Measurements from ENCODE around the gene SORCS2. TPM values are rescaled to one million over a fixed set of nuclear protein-coding genes. Genes with fewer than 3 reads are reported as not detected.

Gene SORCS2
- total RNA-seq, 4 donors from 2014 or later, result 0.48 to 1.8 (median 0.68) TPM; not detected in 1

DNA sequence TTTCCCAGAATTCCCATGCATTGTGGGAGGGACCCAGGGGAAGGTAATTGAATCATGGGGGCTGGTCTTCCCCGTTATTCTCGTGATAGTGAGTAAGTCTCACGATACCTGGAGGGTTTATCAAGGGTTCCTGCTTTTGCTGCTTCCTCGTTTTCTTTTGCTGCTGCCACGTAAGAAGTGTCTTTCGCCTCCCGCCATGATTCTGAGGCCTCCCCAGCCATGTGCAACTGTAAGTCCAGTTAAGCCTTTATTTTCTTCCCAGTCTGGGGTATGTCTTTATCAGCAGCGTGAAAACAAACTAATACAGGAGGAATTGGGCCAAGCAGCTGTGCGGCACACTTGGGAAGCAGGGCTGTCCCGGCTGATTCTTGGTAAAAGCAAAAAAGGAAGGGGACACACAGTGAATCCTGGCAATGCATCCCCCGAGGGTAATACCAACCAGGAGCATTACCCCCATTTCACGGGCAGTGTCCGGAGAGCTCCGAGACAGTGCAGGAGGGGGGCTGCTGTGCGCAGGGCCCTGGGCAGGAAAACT is 561.7 kb downstream of the SORCS2 start:
- no peak overlapping the region for H3K4me3 ChIP-seq
- TF ChIP-seq POLR2A (IDR thresholded peaks at IDR 0.05) (no peak), POLR2AphosphoS5 (IDR thresholded peaks at IDR 0.05) (no peak), EP300 (IDR thresholded peaks at IDR 0.05; ENCODE audit: low read depth) (no peak)
- TF ChIP-seq, protein P1, sequence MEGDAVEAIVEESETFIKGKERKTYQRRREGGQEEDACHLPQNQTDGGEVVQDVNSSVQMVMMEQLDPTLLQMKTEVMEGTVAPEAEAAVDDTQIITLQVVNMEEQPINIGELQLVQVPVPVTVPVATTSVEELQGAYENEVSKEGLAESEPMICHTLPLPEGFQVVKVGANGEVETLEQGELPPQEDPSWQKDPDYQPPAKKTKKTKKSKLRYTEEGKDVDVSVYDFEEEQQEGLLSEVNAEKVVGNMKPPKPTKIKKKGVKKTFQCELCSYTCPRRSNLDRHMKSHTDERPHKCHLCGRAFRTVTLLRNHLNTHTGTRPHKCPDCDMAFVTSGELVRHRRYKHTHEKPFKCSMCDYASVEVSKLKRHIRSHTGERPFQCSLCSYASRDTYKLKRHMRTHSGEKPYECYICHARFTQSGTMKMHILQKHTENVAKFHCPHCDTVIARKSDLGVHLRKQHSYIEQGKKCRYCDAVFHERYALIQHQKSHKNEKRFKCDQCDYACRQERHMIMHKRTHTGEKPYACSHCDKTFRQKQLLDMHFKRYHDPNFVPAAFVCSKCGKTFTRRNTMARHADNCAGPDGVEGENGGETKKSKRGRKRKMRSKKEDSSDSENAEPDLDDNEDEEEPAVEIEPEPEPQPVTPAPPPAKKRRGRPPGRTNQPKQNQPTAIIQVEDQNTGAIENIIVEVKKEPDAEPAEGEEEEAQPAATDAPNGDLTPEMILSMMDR (IDR thresholded peaks at IDR 0.05), result no peak
- no peak overlapping the region for H3K27ac ChIP-seq
- DNase-seq, result no peak
- WGBS, 2 donors (ENCODE audit: low coverage in 1 of 2), result 80 to 84% methylated on average over 1 to 15 of the region's 15 CpGs
- intact Hi-C loops (cut with DNase I; ENCODE audit: low total_unique reads) (no loop called here), in situ Hi-C loops (cut with MboI; ENCODE audit: low pct_ligation_motif_present in 1 of 4, low pct_unique_long_range_greater_than_20kb in 1 of 4, low sequenced_read_pairs in 3 of 4) (no loop called here)
- peaks cover 3 to 13% (median 11%) of the 10 kb centered on the region in 4 donors for H3K4me1 ChIP-seq
- no peaks in the 10 kb centered on the region for H3K27me3 ChIP-seq
- no peaks in the 10 kb centered on the region for H3K9me3 ChIP-seq
- H3K36me3 ChIP-seq, result no peaks in the 10 kb centered on the region

DNA sequence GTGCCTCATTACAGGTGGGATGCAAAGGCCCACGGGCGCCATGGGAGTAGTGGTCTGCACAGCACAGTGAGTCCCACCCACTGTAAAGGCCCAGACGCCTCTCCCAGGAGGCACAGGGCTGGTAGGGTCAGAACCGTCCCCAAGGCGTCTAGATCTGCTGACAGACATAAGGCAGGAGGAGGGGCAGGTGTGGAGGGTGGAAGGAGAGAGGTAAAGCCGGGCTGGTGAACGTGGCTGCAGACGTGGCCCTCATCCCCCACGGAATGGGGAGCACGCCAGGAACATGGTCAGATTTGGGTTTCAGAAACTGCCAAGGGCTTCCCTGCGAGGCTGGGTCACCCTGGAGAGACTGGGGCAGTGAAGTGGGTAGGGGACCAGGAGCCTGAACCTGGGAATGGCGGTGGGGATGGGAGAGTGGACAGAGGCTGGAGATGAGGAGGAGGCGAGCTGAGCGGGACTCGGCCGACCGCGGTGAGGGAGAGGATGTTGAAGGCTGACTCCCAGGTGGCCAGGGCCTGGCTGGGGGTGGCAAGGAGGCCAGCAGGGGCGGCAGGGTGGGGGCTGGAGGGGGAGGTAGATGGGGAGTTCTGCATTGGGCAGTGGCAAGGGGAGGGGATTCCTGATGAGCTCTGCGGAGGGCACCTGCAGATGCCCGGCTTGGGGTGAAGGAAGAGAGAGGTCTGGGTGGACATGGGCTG is 562.4 kb downstream of the SORCS2 start:
- intact Hi-C loops (cut with DNase I; ENCODE audit: low total_unique reads), result no loop called here
- in situ Hi-C loops (cut with MboI; ENCODE audit: low pct_ligation_motif_present in 1 of 4, low pct_unique_long_range_greater_than_20kb in 1 of 4, low sequenced_read_pairs in 3 of 4), result no loop called here
- H3K27ac ChIP-seq, result no peak overlapping the region
- WGBS, 2 donors (ENCODE audit: low coverage in 1 of 2), result 88% methylated on average over 21 of the region's 21 CpGs; no CpG with 5 or more reads in 1 of the 2 donors
- no peak overlapping the region for H3K4me3 ChIP-seq
- peaks cover 3 to 13% (median 11%) of the 10 kb centered on the region in 4 donors for H3K4me1 ChIP-seq
- no peaks in the 10 kb centered on the region for H3K27me3 ChIP-seq
- TF ChIP-seq POLR2AphosphoS5 (IDR thresholded peaks at IDR 0.05) (no peak), EP300 (IDR thresholded peaks at IDR 0.05; ENCODE audit: low read depth) (no peak), POLR2A (IDR thresholded peaks at IDR 0.05) (no peak)
- TF ChIP-seq, protein P1 (IDR thresholded peaks at IDR 0.05), result no peak
- DNase-seq, result no peak
- H3K36me3 ChIP-seq, result no peaks in the 10 kb centered on the region
- no peaks in the 10 kb centered on the region for H3K9me3 ChIP-seq

DNA sequence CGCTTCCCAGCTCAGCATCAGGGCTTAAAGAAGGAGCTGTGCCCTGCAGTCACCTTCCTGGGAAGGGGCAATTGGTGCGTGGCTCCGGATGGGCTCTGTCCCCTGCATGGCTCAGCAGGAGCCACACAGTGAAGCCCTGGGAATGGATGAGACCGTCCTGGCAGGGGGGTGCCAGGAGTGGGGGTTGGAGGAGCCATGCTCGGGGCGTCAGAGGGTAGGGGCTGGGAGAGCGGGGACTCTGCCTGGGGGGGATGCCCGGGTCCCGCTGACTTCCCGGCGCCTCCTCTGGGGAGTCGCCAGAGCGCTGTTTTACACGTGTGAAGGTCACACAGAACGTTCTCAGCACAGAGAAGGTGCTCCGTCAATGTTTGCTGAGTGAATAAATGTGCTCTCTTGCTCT is 563.2 kb downstream of the SORCS2 start:
- Histone ChIP-seq H3K4me1 (peaks cover 3 to 15% (median 12%) of the 10 kb centered on the region in 4 donors), H3K36me3 (no peaks in the 10 kb centered on the region), H3K27ac (no peak overlapping the region), H3K9me3 (no peaks in the 10 kb centered on the region), H3K27me3 (no peaks in the 10 kb centered on the region), H3K4me3 (no peak overlapping the region)
- in situ Hi-C loops (cut with MboI; ENCODE audit: low pct_ligation_motif_present in 1 of 4, low pct_unique_long_range_greater_than_20kb in 1 of 4, low sequenced_read_pairs in 3 of 4) (no loop called here), intact Hi-C loops (cut with DNase I; ENCODE audit: low total_unique reads) (no loop called here)
- DNase-seq, result no peak
- WGBS, 2 donors (ENCODE audit: low coverage in 1 of 2), result 78% methylated on average over 15 of the region's 16 CpGs; no CpG with 5 or more reads in 1 of the 2 donors
- TF ChIP-seq POLR2AphosphoS5 (IDR thresholded peaks at IDR 0.05) (no peak), POLR2A (IDR thresholded peaks at IDR 0.05) (no peak), EP300 (IDR thresholded peaks at IDR 0.05; ENCODE audit: low read depth) (no peak)
- TF ChIP-seq, protein P1 (IDR thresholded peaks at IDR 0.05), result no peak

DNA sequence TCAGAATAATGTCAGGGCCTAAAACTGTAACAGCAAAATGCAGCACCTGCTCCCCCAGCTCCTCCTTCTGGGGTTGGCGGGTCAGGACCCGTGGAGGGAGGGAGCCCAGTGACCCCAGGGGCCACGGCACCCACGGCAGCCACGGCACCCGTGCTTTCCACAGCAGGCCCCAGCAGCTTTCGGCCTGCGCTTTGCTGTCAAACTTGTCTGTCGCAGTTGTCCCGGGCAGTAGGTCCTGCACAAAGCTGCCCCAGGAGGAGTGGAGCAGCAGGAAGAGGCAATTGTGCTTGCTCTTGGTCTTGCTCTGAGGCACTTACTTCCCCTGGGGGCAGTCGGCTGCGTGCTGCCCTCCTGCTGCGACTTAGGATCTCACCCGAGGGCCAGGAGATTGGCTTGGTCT is 563.7 kb downstream of the SORCS2 start:
- WGBS, 2 donors (ENCODE audit: low coverage in 1 of 2), result 84% methylated on average over 14 of the region's 14 CpGs; no CpG with 5 or more reads in 1 of the 2 donors
- H3K27ac ChIP-seq, result no peak overlapping the region
- no peaks in the 10 kb centered on the region for H3K9me3 ChIP-seq
- no peak overlapping the region for H3K4me3 ChIP-seq
- peaks cover 3 to 15% (median 12%) of the 10 kb centered on the region in 4 donors for H3K4me1 ChIP-seq
- in situ Hi-C loops (cut with MboI; ENCODE audit: low pct_ligation_motif_present in 1 of 4, low pct_unique_long_range_greater_than_20kb in 1 of 4, low sequenced_read_pairs in 3 of 4), result no loop called here
- TF ChIP-seq POLR2AphosphoS5 (IDR thresholded peaks at IDR 0.05), result no peak
- TF ChIP-seq EP300 (IDR thresholded peaks at IDR 0.05; ENCODE audit: low read depth), result no peak
- no peak for TF ChIP-seq POLR2A (IDR thresholded peaks at IDR 0.05)
- TF ChIP-seq, protein P1 (IDR thresholded peaks at IDR 0.05), result no peak
- no peaks in the 10 kb centered on the region for H3K36me3 ChIP-seq
- H3K27me3 ChIP-seq, result no peaks in the 10 kb centered on the region
- intact Hi-C loops (cut with DNase I; ENCODE audit: low total_unique reads), result no loop called here
- DNase-seq, result no peak
